VCaP (cell line): ENCODE measurements around the gene ACR.

Experiments
- H3K27ac ChIP-seq: fragments of 450-650 bp; 2 replicates; pipeline ENCODE4 v1.5.1; 2017
- CTCF ChIP-seq: fragments of 450-650 bp; conservative IDR thresholded peaks from 2 replicates; pipeline ENCODE4 v1.5.1; 2017; ENCODE audit warnings: mild to moderate bottlenecking, moderate library complexity

The ACR gene

GRCh38 chr22:50704510-50705218 is 33.3 kb upstream of the ACR start:
- no peak overlapping the region for H3K27ac ChIP-seq
- TF ChIP-seq CTCF, result no peak

GRCh38 chr22:50705219-50705691 is 32.7 kb upstream of the ACR start:
- H3K27ac ChIP-seq, result no peak overlapping the region
- TF ChIP-seq CTCF, result no peak

- no peak for TF ChIP-seq CTCF
- H3K27ac ChIP-seq, result no peak overlapping the region
These were observed 32.1 kb upstream of the ACR start for GRCh38 chr22:50705851-50706351.

- no peak overlapping the region for H3K27ac ChIP-seq
These were observed 31.4 kb upstream of the ACR start for GRCh38 chr22:50706481-50707125.

GRCh38 chr22:50708474-50708873 is 29.5 kb upstream of the ACR start:
- TF ChIP-seq CTCF, result no peak
- H3K27ac ChIP-seq, result no peak overlapping the region

More at GRCh38 chr22:50706481-50707125, 31.4 kb upstream of the ACR start:
- TF ChIP-seq CTCF, result no peak

- TF ChIP-seq CTCF, result no peak
- H3K27ac ChIP-seq, result no peak overlapping the region
These were observed 29.0 kb upstream of the ACR start for GRCh38 chr22:50708996-50709395.

GRCh38 chr22:50710221-50710620 is 27.8 kb upstream of the ACR start:
- no peak for TF ChIP-seq CTCF
- no peak overlapping the region for H3K27ac ChIP-seq
